Kidney epithelial cell (primary cell): ENCODE measurements around the gene AGPAT3. TPM values are rescaled to one million over a fixed set of nuclear protein-coding genes. Genes with fewer than 3 reads are reported as not detected.

Source experiments
- DNase-seq: peaks from one replicate; pipeline ENCODE4 v3.0.0-alpha.2; 2010; ENCODE audit warnings: low read depth
- H3K27me3 ChIP-seq: 2 replicates; pipeline ENCODE4 v1.6.0; 2011; ENCODE audit warnings: low read length; ENCODE audit not compliant: control insufficient read depth, insufficient read depth
- H3K36me3 ChIP-seq: 2 replicates; pipeline ENCODE4 v1.5.1; 2011; ENCODE audit warnings: low read length; ENCODE audit not compliant: control insufficient read depth, insufficient read depth
- H3K4me3 ChIP-seq: 2 replicates; pipeline ENCODE4 v1.5.1; 2011; ENCODE audit warnings: low read depth, mild to moderate bottlenecking, control low read depth, low read length
- CTCF ChIP-seq: IDR thresholded peaks from 2 replicates; pipeline ENCODE4 v1.5.1; 2011; ENCODE audit warnings: mild to moderate bottlenecking, moderate library complexity, low read length, control low read depth, inconsistent platforms; ENCODE audit not compliant: insufficient read depth, poor library complexity, severe bottlenecking
- total RNA-seq: library from RNA; depleted of rRNA; stranded (reverse); fragments of >200 nt; gene quantifications from 2 replicates; pipeline ENCODE4 v1.2.3, GENCODE V29; 2015

AGPAT3 gene
- total RNA-seq, 1 donor from 2014 or later = 62.3 TPM

DNA sequence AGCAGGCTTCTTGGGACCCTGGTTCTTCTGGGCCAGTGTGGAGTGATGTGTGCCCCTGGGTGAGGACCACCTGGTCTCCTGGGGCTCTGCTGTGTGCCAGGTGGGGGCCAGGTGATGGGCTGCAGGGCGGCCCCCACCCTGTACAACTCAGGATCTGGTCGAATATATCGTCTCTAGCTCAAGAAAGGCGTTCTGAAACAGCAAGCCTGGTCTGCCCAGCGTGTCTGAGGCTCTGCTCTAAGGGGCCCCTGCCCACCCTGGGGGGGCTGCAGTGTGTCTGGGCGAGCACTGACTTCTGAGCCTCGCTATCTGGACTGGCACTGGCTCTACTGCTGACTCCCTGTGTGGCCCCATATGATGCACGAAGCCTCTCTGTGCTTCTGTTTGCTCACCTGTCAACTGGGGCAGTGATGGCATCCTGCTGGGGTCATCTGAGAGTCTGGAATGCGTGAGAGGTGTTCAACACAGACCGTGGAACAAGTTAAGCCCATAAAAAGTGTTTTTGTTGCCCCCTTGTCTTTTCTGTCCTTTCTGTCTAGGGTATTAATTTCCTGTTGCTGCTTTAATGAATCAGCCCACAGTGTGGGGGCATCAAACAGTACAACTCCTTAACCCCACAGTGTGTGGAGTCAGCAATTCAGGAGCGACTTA is 91.1 kb downstream of the AGPAT3 start:
- no peaks in the 10 kb centered on the region for H3K27me3 ChIP-seq
- no peaks in the 10 kb centered on the region for H3K36me3 ChIP-seq
- no peak for TF ChIP-seq CTCF
- H3K4me3 ChIP-seq = no peak overlapping the region
- DNase-seq = no peak

- no peak for TF ChIP-seq CTCF
- DNase-seq = no peak
Observed at GRCh38 chr21:43956670-43957035, 91.6 kb downstream of the AGPAT3 start.

GRCh38 chr21:43957128-43957571 is 92.1 kb downstream of the AGPAT3 start:
- no peak overlapping the region for H3K4me3 ChIP-seq
- TF ChIP-seq CTCF = no peak
- no peaks in the 10 kb centered on the region for H3K27me3 ChIP-seq
- no peaks in the 10 kb centered on the region for H3K36me3 ChIP-seq
- DNase-seq = no peak

More at GRCh38 chr21:43956670-43957035, 91.6 kb downstream of the AGPAT3 start:
- no peaks in the 10 kb centered on the region for H3K27me3 ChIP-seq
- no peak overlapping the region for H3K4me3 ChIP-seq
- no peaks in the 10 kb centered on the region for H3K36me3 ChIP-seq

GRCh38 chr21:43957611-43958362 is 92.8 kb downstream of the AGPAT3 start:
- Histone ChIP-seq H3K27me3 (no peaks in the 10 kb centered on the region), H3K4me3 (no peak overlapping the region), H3K36me3 (no peaks in the 10 kb centered on the region)
- DNase-seq = no peak
- TF ChIP-seq CTCF = no peak

GRCh38 chr21:43958364-43959158 is 93.5 kb downstream of the AGPAT3 start:
- H3K27me3 ChIP-seq = no peaks in the 10 kb centered on the region
- no peaks in the 10 kb centered on the region for H3K36me3 ChIP-seq
- no peak for DNase-seq
- no peak overlapping the region for H3K4me3 ChIP-seq
- TF ChIP-seq CTCF = no peak
